Ovary (tissue), 3 donors: ENCODE measurements around the gene KLHL30.

Experiments
- CTCF ChIP-seq, 3 donors: fragments of 450-650 bp in 2 of 3; fragments of 200-600 bp in 1 of 3; IDR thresholded peaks; one replicate each; pipeline versions ENCODE4 v1.5.1 to v1.8.0; 2016 to 2022; ENCODE audit warnings: antibody characterized with exemption in 3 of 3, mild to moderate bottlenecking in 1 of 3
- EP300 ChIP-seq: sonication (generic); formaldehyde crosslinking; IDR thresholded peaks from one replicate; pipeline ENCODE4 v1.6.1; 2017; ENCODE audit warnings: antibody characterized with exemption
- POLR2A ChIP-seq: fragments of 450-650 bp; IDR thresholded peaks from one replicate; pipeline ENCODE4 v1.6.1; 2017; ENCODE audit warnings: antibody characterized with exemption, mild to moderate bottlenecking, moderate library complexity
- donor health status: DM: no; HTN: no; CAD: no.

GRCh38 chr2:238128061-238128440, 10.4 kb upstream of the KLHL30 start:
- TF ChIP-seq CTCF (IDR thresholded peaks at IDR 0.05) = no peak
- no peak for TF ChIP-seq POLR2A
- no peak for TF ChIP-seq EP300
